ENCODE measurements around the gene HSCB.

- TF ChIP-seq CTCF (IDR thresholded peaks at IDR 0.05): no peak
- no peak for TF ChIP-seq ZFX (IDR thresholded peaks at IDR 0.05; ENCODE audit: borderline replicate concordance)
These were observed 49.3 kb downstream of the HSCB start for GRCh38 chr22:28791124-28791523.
